NCI-H2107 treated with DMSO at 0.1 percent for 48 hours (cell line): ENCODE data around the gene MAP4K2.
"Not testable (repeated sequence)": the region's sequence is repeated elsewhere in the genome, so short reads cannot be mapped to it uniquely, and the experiment has no call there.

Experiments
- DNase-seq: peaks from one replicate; lab custom pipeline; 2025; ENCODE audit not compliant: unreplicated experiment; lab: John Stamatoyannopoulos, UW

MAP4K2 gene

GRCh38 chr11:64803158-64803845 is at the start of gene MAP4K2:
Gene MAP4K2 (minus strand): TSS chr11:64803214. CDS start chr11:64803149, 65 bp downstream.
- peak; percentile 41 for DNase-seq

GRCh38 chr11:64851831-64852351 is 48.9 kb upstream of the MAP4K2 start:
- DNase-seq: no peak

- DNase-seq: no peak
Observed at GRCh38 chr11:64850979-64851567, 48.1 kb upstream of the MAP4K2 start.

- DNase-seq: no peak
Observed at GRCh38 chr11:64849598-64850356, 46.8 kb upstream of the MAP4K2 start.

GRCh38 chr11:64848826-64849597 is 46.0 kb upstream of the MAP4K2 start:
- no peak for DNase-seq

- peak; percentile 42 for DNase-seq
Observed at GRCh38 chr11:64848214-64848825, 45.3 kb upstream of the MAP4K2 start.

- DNase-seq: peak; percentile 57
Observed at GRCh38 chr11:64846998-64847666, 44.1 kb upstream of the MAP4K2 start.

- not testable (repeated sequence) for DNase-seq
Observed at GRCh38 chr11:64845776-64846129, 42.7 kb upstream of the MAP4K2 start.

- DNase-seq: no peak
Observed at GRCh38 chr11:64845129-64845775, 42.2 kb upstream of the MAP4K2 start.

GRCh38 chr11:64844330-64845128 is 41.5 kb upstream of the MAP4K2 start, which contains the start of gene CDC42BPG:
Gene CDC42BPG (minus strand): TSS chr11:64844653. CDS start chr11:64844569, 84 bp downstream.
- DNase-seq: peak; percentile 56

- DNase-seq: no peak
Observed at GRCh38 chr11:64843686-64844329, 40.8 kb upstream of the MAP4K2 start.

- DNase-seq: no peak
Observed at GRCh38 chr11:64842851-64843685, 40.1 kb upstream of the MAP4K2 start.

- DNase-seq: no peak
Observed at GRCh38 chr11:64842366-64842759, 39.3 kb upstream of the MAP4K2 start.

GRCh38 chr11:64841592-64842365 is 38.8 kb upstream of the MAP4K2 start:
- no peak for DNase-seq

GRCh38 chr11:64839887-64840782 is 37.1 kb upstream of the MAP4K2 start:
- no peak for DNase-seq

- no peak for DNase-seq
Observed at GRCh38 chr11:64839335-64839734, 36.3 kb upstream of the MAP4K2 start.
